Brain pericyte (primary cell): Measurements from ENCODE around the gene LTB4R2.

ENCODE experiments used
- DNase-seq: peaks from one replicate; pipeline ENCODE4 v3.0.0-alpha.2; 2012; ENCODE audit warnings: low read depth, low spot score

The LTB4R2 gene

DNA sequence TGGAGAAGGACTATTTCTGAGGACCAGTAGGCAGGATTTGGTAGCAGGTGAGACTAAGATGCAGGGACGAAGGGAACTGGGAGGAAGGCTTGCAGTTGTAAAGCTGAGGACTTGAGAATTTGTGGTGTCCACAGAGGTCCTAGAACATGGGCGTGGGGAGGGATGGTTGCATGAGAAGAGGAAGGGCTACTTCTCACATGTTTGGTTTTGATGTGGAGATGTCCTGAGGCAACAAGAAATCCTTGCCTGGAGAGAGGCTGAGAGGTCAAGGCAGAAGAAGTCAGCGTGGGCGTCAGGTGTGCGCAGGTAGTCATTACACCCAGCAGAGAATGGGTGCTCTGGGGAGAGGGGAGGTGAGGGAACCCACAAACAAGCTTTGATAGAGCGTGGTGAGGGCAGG, 32.9 kb upstream of the LTB4R2 start:
- no peak for DNase-seq

DNA sequence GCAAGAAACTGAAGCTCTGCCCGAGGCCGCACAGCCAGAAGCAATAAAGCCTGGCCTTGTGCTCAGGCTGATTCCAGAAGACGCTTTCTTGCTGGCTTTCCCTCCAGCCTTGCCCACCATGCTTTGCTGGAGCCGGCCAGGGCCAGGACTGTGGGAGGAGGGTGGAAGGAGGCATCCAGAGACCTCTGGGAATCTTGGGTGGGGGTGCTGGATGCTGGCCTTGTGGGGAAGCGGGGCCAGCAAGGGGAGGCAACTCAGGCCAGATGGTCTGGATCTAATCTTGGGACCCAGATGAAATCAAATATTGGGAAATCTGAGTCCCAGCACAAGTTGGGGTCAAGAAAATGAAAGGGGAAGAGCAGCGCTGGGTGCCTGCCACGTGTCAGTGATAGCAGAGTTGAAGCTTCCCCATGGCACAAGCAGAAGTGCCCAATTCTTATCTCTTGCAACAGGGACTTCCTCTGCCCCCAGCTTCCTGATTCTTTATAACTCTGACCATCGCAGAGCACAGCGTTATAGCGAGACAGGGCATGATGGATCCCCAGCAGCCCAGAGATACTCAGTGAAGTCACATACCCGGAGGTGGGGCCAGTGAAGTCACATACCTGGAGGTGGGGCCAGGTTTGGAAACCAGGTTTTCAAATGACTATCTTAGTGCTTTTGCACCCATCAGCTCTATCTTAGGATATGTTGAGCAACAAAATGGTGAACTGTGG, 32.2 kb upstream of the LTB4R2 start:
- no peak for DNase-seq

DNA sequence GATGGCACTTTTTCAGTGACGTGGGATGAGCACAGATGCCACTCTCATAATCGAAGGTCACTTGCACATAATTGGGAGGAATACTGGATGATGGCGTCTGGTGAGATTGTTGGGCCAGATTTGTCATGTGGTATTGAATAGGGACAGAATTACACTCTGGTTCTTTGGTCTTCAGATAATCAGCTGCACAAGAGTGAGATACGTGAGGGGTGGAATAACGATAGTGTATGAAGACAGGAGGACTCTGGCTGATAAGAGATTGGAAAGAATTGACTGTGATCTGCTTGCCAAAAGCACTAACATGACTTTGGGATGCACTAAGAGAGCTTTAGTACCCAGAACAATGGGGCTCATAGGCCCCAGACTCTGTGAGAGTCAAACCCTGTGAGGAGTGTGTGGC, 31.5 kb upstream of the LTB4R2 start:
- no peak for DNase-seq

DNA sequence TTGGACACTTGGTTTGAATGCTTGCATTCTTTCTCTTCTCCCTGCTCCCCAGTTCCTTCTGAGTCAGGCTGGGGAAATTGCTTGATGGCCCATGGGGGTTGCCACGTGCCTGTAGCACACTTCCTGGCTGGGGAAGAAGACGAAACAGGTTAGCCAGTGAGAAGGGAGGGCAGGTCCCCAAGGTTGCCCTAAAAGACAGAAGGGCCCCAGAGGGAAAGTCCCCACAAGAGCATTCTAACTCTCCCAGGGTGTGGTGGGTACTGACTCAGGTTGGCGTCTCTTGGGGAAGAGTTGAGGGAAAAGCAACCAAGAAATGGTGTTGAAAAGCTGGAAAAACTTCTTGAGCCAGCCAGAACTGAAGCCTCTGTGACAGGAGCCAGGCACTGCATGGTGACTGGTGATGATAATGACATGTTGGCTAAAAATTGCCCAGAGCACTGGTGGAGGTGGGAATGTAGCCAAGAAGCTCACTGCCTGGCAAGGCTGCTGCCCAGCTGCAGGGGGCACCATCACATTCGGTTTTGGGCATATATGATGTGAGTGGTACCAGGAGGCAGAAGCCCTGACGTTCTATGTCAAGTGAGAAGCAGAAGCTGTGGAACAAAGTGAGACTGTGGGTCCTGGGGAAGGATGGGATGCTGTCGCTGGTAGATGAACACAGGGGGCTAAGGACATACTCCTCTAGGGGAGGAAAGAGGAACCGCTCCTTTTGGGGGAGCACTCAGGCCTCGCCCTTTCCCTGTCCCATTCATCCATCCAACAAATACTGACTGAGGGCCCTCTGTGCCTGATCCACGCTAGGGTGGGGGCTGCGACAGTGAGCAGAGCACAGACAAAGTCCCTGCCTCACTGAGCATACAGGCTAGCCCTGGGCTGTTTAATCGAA, 30.4 kb upstream of the LTB4R2 start:
- DNase-seq: no peak

DNA sequence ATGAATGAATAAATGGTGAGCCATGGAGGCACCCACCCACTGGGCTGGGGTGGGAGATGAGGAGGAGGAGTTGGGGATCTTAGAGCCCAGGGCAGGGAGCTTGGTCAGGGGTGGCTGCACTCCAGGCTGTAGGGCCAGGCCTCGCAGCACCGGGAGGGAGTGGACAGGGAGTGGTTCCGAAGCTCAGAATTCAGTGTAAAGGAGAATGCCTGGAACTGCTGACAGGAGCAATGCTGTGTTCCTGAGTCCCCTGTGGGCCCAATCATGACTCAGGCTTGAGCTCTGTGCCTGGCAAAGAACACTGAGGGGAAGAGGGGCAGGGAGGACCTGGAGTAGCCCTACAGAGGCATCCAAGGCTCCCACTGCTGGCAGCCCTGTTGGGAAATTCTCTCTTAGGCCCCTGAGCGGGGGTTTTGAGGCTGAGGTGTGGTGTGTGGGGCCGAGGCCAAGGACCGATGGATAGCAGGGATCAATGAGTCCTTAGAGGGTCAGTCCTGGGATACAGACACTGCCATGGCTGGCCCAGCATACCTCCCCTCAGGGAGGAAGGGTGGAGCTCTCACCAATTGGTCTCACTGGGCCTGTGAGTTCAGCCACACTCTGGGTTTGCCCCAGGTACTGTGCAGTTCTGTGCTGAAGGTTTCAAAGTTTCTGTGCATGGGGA, 29.0 kb upstream of the LTB4R2 start:
- DNase-seq: no peak

DNA sequence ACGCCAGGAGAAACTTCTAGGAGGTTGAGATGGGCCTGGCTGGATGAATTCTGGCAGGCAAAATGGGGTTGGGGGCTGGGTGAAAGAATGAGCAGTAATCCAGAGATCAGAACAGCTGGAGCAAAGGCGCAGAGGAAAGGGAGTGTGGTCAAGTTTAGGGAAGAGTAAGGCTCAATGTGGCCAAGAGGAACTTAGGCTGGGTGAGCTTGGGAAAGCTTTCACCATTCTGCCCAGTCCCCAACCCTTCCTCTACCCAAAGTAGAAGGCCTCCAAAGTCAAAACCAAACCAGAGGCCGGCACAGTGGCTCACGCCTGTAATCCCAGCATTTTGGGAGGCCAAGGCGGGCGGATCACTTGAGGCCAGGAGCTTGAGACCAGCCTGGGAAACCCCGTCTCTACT, 28.3 kb upstream of the LTB4R2 start:
- no peak for DNase-seq

DNA sequence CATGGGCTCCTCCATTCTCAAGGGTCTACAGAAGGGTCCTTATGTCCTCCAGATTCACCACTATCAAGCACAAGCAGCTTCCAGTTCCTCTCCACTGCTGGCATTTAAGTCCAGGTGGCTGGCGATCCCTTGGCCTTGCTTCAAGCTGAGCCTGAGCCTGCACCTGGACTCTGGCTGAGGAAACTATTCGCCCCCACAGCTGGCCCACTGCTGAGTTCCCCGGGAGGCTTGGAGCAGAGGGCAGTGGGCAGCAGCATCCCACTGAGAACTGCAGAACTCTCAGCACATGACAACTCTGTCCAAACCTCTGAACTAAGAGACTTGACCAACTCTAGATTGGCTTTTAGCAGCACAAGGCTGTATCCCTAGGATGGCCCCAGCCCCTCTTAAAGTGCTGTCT, 27.2 kb upstream of the LTB4R2 start:
- DNase-seq: no peak

DNA sequence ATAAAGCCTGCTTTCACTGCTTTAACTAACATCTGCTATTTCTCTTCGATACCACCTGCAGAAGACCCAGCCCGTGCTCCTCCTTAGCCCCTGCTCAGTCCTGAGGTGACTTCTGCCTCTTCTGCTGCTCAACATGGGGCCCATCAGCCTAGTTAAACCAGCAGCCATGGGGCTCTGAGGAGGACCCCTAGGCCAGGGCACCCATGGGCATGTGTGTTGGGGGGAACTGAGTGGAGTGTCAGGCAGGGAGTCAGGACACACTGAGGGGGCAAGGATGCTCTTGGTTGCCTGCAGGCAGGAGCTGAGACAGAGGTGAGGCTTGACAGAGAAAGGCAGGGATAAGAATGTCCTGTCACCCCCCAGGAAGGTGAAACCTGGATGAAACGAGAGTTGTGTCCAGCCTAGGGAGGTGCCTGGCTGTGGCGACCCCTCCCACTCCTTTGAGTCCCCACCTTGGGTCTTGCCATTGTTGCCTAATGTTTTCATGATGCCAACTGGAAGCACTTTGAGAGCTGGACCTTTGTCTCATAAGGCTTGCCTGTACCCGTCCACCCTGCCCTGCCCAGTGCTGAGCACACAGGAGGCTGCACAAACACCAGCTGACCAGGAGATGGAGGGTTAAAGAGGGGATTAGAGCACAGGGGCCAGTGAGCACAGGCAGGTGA, 26.0 kb upstream of the LTB4R2 start:
- DNase-seq: no peak

DNA sequence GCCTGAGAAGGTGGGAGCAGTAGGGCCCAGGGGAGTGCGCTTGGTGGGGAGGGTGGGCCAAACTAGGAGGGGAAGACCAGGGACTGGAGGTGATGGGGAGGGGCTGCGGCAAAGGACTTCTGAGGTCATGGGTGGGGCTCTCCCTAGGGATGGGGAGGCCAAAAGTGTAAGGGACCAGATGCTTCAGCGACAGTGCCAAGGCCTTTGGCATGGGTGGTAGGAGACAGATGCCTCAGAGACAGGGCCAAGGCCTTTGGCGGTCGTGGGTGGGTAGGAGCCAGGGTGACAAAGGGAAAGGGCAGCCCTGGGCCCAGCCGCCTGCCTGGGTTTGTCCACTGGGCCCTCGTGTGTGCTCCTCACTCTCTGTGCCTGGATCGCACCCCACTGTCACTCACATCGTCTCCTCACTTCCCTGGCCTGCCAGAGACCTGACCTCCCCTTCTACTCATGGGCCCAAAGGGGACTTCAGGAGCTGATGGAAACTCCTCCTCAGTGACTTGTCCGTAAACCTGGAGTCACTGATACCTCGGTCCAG, 25.4 kb upstream of the LTB4R2 start:
- DNase-seq: no peak

DNA sequence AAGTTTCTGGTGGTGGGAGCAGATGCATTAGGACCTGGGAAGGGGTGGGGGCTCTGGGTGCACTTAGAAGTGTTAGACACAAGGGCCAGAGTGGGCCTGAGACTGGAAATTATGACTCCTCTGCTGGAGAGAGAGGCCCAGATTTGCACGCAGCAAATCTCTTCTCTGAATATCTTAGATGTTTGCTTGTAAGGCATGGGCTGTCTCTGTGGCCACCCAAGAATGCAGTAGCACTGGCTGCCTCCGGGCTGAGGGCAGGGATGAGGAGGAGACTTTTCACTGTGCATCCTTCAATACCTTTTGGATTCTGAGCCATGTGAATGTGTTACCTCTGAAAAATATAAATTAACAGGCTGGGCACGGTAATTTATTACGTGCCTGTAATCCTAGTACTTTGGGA, 24.6 kb upstream of the LTB4R2 start:
- DNase-seq: no peak

DNA sequence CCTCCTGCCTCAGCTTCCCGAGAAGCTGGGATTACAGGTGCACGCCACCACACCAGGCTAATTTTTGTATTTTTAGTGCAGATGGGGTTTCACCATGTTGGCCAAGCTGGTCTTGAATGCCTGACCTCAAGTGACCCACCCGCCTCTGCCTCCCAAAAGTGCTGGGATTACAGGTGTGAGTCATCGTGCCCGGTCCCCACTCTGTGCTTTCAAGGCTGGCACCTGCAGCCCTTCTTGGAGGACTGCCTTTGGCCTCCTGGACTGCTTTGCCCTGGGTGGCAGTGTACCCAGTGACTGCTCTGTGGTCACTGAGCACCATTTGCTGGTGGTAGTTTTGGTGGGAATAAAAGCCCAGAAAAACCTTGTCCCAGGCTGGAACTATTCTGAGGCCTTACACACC, 22.9 kb upstream of the LTB4R2 start:
- DNase-seq: no peak

DNA sequence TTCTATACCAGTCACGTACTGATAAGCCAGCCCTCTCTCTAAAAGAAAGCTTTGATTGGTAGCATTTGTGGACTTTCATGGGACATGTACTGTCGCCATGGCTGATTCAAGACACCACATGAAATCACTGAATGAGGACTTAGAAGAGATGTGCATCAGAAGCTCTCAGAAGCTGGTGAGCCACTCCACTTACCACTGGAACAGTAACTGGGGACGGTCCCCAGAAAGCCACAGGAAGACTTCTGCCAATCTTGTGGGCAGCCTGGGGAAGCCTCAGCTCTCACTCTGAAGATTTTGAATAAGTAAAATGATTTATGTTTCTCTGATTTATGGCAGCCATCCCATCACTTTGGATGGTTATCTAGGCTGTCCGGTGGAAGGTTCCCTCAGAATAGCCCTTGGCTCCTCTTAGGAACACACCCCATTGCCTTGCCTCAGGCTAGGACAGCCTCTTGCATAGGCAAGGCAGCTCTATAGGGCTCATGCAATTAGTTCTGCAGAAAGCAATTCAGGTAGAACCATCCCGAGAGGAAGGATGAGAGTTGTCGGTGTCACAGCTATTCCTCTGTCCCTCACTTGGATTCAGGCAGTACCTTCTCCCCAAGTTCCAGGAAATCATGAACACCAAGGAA, 20.2 kb upstream of the LTB4R2 start:
- no peak for DNase-seq

DNA sequence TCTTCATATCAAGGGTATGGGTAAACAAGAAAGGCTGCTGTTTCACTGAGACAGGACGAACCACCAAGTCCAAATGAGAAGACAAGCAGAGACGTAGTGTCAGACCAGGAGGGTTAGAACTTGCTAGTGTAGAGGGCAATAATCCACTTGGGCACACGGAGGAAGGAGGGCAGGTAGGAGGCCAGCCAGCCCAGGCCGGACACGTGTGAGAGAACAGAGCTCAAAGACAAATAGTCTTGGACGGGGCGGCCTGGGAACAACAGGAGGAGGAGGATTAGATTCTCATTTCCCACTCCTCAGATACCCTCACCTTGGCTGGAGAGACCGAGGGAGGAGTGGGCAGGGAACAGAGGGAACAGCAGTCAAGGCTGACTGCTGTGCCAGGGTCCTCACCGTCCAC, 19.2 kb upstream of the LTB4R2 start:
- no peak for DNase-seq

DNA sequence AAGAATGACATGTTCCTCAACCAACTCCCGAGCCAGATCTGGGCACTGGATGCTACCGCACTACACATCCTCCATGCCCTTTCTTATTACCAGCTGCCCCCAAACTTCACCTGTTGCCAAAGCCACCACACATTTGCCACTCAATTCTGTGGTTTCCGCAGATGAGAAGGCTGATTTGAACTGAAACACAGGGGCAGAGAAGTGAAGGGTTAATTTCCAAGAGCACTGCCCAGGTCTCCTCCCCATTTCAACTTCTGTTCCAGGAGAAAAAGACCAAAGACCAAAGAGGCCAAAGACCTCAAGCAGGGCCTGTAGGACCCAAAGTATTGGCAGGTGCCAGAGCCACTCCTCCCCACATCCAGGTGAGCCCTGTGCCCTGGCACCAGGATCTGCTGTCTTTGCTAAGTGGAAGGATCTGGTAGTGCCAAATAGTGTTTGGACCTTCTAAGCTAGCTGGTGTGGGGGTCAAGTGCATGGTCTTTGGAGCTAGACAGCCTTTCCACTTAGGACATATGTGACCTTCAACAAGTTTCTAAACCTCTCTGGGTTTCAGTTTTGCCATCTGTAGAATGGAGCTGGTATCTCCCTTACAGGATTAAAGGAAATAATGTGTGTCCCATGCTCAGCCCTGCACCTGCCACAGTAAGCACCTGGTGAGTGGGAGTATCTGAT, 18.4 kb upstream of the LTB4R2 start:
- no peak for DNase-seq

DNA sequence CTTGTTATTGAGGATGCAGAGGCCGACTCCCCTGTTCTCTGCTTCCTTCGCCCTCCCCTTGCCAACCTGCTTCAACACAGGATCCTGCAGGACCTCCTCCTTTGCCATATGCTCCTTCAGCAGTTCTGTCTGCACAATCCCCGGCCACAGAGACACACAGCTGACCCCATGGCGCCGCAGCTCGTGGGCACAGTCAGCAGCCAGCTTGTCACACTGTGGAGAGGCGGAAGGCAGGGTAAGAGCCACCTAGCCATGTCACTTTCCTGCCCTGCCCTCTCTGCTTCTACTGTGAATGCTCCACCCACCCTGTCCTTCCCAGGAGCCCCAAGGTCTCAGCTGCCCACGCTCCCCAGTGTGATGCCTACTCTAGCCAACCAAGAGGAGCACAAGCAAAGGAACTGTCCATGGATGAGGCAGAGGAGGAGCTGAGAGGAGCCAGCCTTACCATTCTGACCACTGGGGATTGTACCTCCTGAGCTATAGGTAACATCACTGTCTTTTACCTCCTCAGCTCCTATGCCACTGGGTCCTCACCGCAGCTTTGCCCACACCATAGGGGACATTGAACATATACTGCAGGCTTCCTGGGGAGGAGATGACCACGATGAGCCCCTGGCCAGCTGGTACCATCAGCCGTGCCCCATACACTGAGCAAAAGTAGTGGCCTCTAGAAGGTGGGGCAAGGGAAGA, 17.7 kb upstream of the LTB4R2 start:
- no peak for DNase-seq

DNA sequence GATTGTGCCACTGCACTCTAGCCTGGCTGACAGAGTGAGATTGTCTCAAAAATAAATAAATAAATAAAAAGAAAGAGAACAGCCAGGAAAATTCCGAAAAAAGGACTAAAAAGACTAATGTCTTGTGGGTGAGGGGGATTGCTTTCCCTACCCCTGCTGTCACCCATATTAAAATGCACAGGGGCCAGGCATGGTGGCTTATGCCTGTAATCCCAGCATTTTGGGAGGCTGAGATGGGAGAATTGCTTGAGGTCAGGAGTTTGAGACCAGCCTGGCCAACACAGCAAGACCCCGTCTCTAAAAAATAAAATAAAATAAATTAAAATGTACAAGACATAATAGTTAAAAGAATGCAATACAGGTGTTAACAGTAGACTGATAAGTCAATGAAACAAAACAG, 16.4 kb upstream of the LTB4R2 start:
- no peak for DNase-seq

DNA sequence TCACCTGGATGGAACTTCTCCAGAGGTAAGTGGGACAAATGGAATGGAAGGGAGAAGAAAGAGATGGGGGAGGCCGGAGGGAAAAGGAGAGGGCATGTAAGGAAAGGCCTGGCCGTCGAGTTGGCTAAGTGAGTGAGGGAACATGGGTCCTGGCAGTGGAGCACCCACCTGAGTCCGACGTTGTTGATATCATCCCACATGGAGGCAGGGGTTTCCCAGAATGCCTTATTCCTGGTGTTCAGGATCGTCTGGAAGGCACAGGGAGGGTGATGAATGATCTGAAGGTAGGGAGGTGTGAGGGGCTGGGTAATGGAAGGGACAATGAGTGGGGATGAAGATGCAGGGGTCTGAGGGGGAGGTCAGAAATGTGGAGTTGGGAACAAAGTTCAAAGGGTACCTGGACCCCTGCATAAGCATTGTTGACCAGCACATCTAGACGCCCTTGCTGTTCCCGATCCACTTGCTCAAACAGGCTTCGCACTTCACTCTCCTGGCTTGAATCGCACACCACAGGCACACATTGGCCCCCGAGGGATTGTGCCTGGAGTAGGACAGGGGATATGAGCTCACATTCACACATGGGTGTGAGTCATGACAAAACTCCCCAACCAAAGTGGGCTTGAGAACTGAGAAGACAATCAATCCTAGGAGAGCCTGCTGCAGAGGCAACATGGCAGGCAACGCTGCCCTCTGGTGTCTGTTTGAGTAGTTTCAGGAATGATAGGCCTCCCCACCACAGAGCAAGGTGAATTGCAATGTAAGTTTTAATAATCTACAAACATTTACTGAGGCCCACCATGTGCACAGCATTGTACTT, 13.4 kb upstream of the LTB4R2 start:
- DNase-seq: peak; percentile 47

DNA sequence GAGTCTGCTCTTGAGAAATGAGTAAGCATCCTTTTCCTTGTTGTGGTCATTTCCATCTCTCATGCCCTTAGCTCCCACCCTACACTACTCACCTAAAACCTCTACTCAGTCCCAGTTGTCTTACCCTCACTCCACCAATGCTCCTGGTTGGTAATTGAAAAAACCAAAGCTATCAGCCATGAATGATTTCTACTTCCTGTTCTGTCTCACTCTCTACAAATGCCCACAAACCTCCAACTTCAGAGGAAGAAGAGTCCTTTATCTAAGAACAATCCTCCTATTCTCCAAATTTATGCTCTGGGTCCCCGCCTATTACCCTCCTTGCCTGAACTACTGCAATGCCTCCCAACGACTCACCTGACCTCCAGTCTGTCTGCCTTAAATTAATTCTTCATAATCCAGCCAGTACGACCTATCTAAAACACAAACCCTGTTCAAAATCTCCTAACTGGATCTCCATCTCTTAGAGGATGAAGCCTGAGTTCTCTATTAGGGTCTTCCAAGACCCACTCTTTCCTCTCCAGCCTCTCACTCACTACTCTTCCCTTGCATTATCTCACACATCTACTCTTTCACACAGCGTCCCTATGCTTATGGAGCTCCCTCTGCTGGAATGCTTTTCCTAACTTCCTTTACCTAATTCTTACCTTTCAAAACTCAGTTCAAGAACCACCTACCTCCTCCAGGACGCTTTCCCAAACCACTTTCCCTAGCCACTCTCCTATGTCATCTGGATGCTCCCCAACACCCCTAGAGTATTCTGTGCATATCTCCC, 12.6 kb upstream of the LTB4R2 start:
- no peak for DNase-seq

DNA sequence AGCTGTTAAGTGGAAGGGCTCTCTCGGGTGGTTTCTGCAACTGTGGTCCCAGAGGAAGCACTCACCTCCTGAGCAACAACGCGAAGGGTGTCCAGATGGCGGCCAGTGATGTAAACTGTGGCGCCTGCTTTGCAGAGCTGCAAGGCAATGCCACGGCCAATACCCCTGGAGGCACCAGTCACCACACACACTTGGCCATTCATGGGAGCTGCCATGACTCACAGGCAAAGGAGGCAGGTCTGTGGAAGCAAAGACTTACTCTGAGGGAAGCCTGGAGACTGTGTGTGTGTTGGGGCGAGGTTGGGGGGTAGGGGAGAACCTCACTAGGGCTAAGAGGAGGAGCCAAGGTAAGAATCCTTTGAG, 11.1 kb upstream of the LTB4R2 start:
- no peak for DNase-seq
